UCSD-AML1 (cell line): Measurements from ENCODE around the gene STK11IP.
A peak's percentile ranks its signal among the peaks of the same experiment; 100 is the strongest.

Source experiments
- DNase-seq: peaks from one replicate; lab custom pipeline; 2025; ENCODE audit not compliant: unreplicated experiment; lab: John Stamatoyannopoulos, UW

STK11IP gene

GRCh38 chr2:219563271-219563928, 34.3 kb upstream of the STK11IP start:
- DNase-seq: no peak

- DNase-seq: no peak
Observed at GRCh38 chr2:219565130-219566080, 32.3 kb upstream of the STK11IP start.

- DNase-seq: no peak
Observed at GRCh38 chr2:219566640-219567039, 31.0 kb upstream of the STK11IP start.

- DNase-seq: no peak
Observed at GRCh38 chr2:219567131-219567530, 30.5 kb upstream of the STK11IP start.

GRCh38 chr2:219567791-219568361, 29.8 kb upstream of the STK11IP start:
- DNase-seq: no peak

- no peak for DNase-seq
Observed at GRCh38 chr2:219569041-219569440, 28.6 kb upstream of the STK11IP start.

- no peak for DNase-seq
Observed at GRCh38 chr2:219569635-219570034, 28.0 kb upstream of the STK11IP start.

- DNase-seq: peak; percentile 28
Observed at GRCh38 chr2:219570194-219570923, 27.3 kb upstream of the STK11IP start.

GRCh38 chr2:219570924-219571310, 26.7 kb upstream of the STK11IP start:
- DNase-seq: no peak

- DNase-seq: peak; percentile 80
Observed at GRCh38 chr2:219571311-219572236, 26.1 kb upstream of the STK11IP start, which contains the start of gene OBSL1. Gene OBSL1 (minus strand): TSS chr2:219571539. CDS start chr2:219571232, 307 bp downstream.

GRCh38 chr2:219572237-219573001, 25.2 kb upstream of the STK11IP start, which contains the start of gene INHA:
Gene INHA (plus strand): TSS chr2:219572310. CDS start chr2:219572375, 65 bp downstream.
- DNase-seq: no peak

- DNase-seq: no peak
Observed at GRCh38 chr2:219573166-219573565, 24.5 kb upstream of the STK11IP start.

GRCh38 chr2:219574484-219575311, 23.0 kb upstream of the STK11IP start:
- no peak for DNase-seq

- DNase-seq: no peak
Observed at GRCh38 chr2:219575566-219576504, 21.8 kb upstream of the STK11IP start.

- DNase-seq: no peak
Observed at GRCh38 chr2:219576505-219577388, 20.9 kb upstream of the STK11IP start.
